ENCODE measurements around the gene KCNJ5. TPM values are rescaled to one million over a fixed set of nuclear protein-coding genes. Genes with fewer than 3 reads are reported as not detected.
A peak's percentile ranks its signal among the peaks of the same experiment; 100 is the strongest.

KCNJ5 gene
- total RNA-seq, 1 donor from 2014 or later, result 8.5 TPM

- no peak for DNase-seq
- Histone ChIP-seq H3K27ac (no peak overlapping the region), H3K9me3 (no peaks in the 10 kb centered on the region), H3K27me3 (no peaks in the 10 kb centered on the region), H3K36me3 (no peaks in the 10 kb centered on the region), H3K4me3 (no peak overlapping the region), H3K4me1 (no peaks in the 10 kb centered on the region)
- TF ChIP-seq CTCF (IDR thresholded peaks at IDR 0.05), result no peak
- intact Hi-C loops (cut with DNase I), result no loop called here
- peak; percentile 5 for ATAC-seq
Measured at GRCh38 chr11:128936606-128937251, 45.6 kb downstream of the KCNJ5 start.

DNA sequence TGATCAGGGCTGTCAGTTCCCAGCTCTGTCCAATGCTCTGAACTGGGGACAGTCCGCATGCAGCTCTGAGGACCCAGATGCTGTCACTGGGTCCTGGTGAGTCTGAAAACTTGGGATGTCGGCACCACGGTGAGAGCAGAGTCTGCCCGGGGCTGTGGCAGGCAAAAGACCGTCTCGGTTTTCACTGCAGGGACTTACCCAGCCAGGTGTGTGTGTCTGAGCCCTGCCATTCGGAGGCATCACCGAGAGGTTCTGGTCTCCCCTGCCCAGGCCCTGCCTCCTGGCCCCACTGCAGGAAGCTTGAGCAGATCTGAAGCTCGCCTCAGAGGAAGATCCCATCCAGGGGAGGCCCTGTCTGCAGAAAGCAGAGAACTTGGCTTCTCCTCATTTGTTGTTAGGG, 46.3 kb downstream of the KCNJ5 start:
- H3K4me3 ChIP-seq, result no peak overlapping the region
- H3K4me1 ChIP-seq, result no peaks in the 10 kb centered on the region
- no peak overlapping the region for H3K27ac ChIP-seq
- no peaks in the 10 kb centered on the region for H3K36me3 ChIP-seq
- ATAC-seq (no peak), DNase-seq (no peak)
- intact Hi-C loops (cut with DNase I), result no loop called here
- no peaks in the 10 kb centered on the region for H3K9me3 ChIP-seq
- H3K27me3 ChIP-seq, result no peaks in the 10 kb centered on the region
- no peak for TF ChIP-seq CTCF (IDR thresholded peaks at IDR 0.05)

- DNase-seq (no peak), ATAC-seq (no peak)
- Histone ChIP-seq H3K4me1 (no peaks in the 10 kb centered on the region), H3K27me3 (no peaks in the 10 kb centered on the region), H3K27ac (no peak overlapping the region), H3K9me3 (no peaks in the 10 kb centered on the region), H3K36me3 (no peaks in the 10 kb centered on the region), H3K4me3 (no peak overlapping the region)
- TF ChIP-seq CTCF (IDR thresholded peaks at IDR 0.05), result no peak
- intact Hi-C loops (cut with DNase I), result no loop called here
Measured at GRCh38 chr11:128938156-128938885, 47.2 kb downstream of the KCNJ5 start.

- no peaks in the 10 kb centered on the region for H3K27me3 ChIP-seq
- DNase-seq (no peak), ATAC-seq (no peak)
- H3K9me3 ChIP-seq, result no peaks in the 10 kb centered on the region
- H3K27ac ChIP-seq, result no peak overlapping the region
- intact Hi-C loops (cut with DNase I), result no loop called here
- TF ChIP-seq CTCF (IDR thresholded peaks at IDR 0.05), result no peak
- H3K36me3 ChIP-seq, result no peaks in the 10 kb centered on the region
- H3K4me1 ChIP-seq, result no peaks in the 10 kb centered on the region
- no peak overlapping the region for H3K4me3 ChIP-seq
Measured at GRCh38 chr11:128939591-128939990, 48.4 kb downstream of the KCNJ5 start.

- ATAC-seq, result no peak
- TF ChIP-seq CTCF (IDR thresholded peaks at IDR 0.05), result no peak
Measured at GRCh38 chr11:128940156-128940555, 49.0 kb downstream of the KCNJ5 start.

More at GRCh38 chr11:128940156-128940555, 49.0 kb downstream of the KCNJ5 start:
- Histone ChIP-seq H3K27ac (no peak overlapping the region), H3K4me3 (no peak overlapping the region), H3K36me3 (no peaks in the 10 kb centered on the region), H3K27me3 (no peaks in the 10 kb centered on the region), H3K4me1 (no peaks in the 10 kb centered on the region), H3K9me3 (no peaks in the 10 kb centered on the region)
- intact Hi-C loops (cut with DNase I), result no loop called here
- no peak for DNase-seq
